Measurements from ENCODE around the gene MCF2L. TPM values are rescaled to one million over a fixed set of nuclear protein-coding genes. Genes with fewer than 3 reads are reported as not detected.

Gene MCF2L
- total RNA-seq, 1 donor, result 8.0 TPM

GRCh38 chr13:113148407-113148806 lies 179.4 kb downstream of the MCF2L start:
- TF ChIP-seq CTCF (IDR thresholded peaks at IDR 0.05; ENCODE audit: insufficient read depth, low read length), result no peak
- DNase-seq (ENCODE audit: low read depth), result no peak
- H3K4me3 ChIP-seq (ENCODE audit: low read depth, low read length), result no peak overlapping the region

DNA sequence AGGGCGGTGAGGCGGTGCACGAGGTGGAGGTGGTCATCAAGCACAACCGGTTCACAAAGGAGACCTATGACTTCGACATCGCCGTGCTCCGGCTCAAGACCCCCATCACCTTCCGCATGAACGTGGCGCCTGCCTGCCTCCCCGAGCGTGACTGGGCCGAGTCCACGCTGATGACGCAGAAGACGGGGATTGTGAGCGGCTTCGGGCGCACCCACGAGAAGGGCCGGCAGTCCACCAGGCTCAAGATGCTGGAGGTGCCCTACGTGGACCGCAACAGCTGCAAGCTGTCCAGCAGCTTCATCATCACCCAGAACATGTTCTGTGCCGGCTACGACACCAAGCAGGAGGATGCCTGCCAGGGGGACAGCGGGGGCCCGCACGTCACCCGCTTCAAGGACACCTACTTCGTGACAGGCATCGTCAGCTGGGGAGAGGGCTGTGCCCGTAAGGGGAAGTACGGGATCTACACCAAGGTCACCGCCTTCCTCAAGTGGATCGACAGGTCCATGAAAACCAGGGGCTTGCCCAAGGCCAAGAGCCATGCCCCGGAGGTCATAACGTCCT lies 180.0 kb downstream of the MCF2L start:
- TF ChIP-seq CTCF (IDR thresholded peaks at IDR 0.05; ENCODE audit: insufficient read depth, low read length), result no peak
- DNase-seq (ENCODE audit: low read depth), result no peak
- H3K4me3 ChIP-seq (ENCODE audit: low read depth, low read length), result no peak overlapping the region

Other genes starting within 250 kb of the MCF2L start
- gene F7, start 136.6 kb downstream of the MCF2L start, total RNA-seq (ENCODE audit: low replicate concordance), result under 0.01 TPM in 1 of 2 replicates, not detected in the other
- gene F10, start 153.6 kb downstream of the MCF2L start, total RNA-seq (ENCODE audit: low replicate concordance), result 2.7 and 12.6 TPM in 2 replicates
- gene PROZ, start 189.4 kb downstream of the MCF2L start, total RNA-seq (ENCODE audit: low replicate concordance), result not detected in 2 replicates
- 55.0 and 77.4 TPM in 2 replicates for gene PCID2, start 239.5 kb downstream of the MCF2L start, total RNA-seq (ENCODE audit: low replicate concordance)
- 58.1 and 114 TPM in 2 replicates for gene CUL4A, start 240.4 kb downstream of the MCF2L start, total RNA-seq (ENCODE audit: low replicate concordance)